GM23338 (cell line): ENCODE data around the gene CHD2. TPM values are rescaled to one million over a fixed set of nuclear protein-coding genes. Genes with fewer than 3 reads are reported as not detected.
A peak's percentile ranks its signal among the peaks of the same experiment; 100 is the strongest.

Experiments used
- ATAC-seq: fragments of 200-7000 bp; cut with Tn5 transposase; 3 replicates; pipeline ENCODE4 v1.9.1; 2020
- DNase-seq: peaks from one replicate; pipeline ENCODE4 v3.0.0-alpha.2; 2015; ENCODE audit warnings: low spot score
- H2AFZ ChIP-seq: fragments of 200-600 bp; sonication (generic); 2 replicates; pipeline ENCODE4 v1.8.0; 2016; ENCODE audit warnings: antibody characterized with exemption, mild to moderate bottlenecking, moderate library complexity
- H3F3A ChIP-seq: fragments of 200-600 bp; sonication (generic); replicated peaks from 2 replicates; pipeline ENCODE4 v1.8.0; 2017; ENCODE audit warnings: antibody characterized with exemption, mixed run types, low read depth
- H3K27ac ChIP-seq: fragments of 200-600 bp; sonication (generic); 2 replicates; pipeline ENCODE4 v1.6.1; 2016; ENCODE audit warnings: low read depth
- H3K27me3 ChIP-seq: fragments of 200-600 bp; sonication (generic); 2 replicates; pipeline ENCODE4 v1.8.0; 2016; ENCODE audit warnings: mild to moderate bottlenecking, mixed run types, moderate library complexity; ENCODE audit not compliant: insufficient read depth
- H3K36me3 ChIP-seq: fragments of 200-600 bp; sonication (generic); 2 replicates; pipeline ENCODE4 v1.8.0; 2016; ENCODE audit warnings: mild to moderate bottlenecking; ENCODE audit not compliant: insufficient read depth
- H3K4me1 ChIP-seq: fragments of 200-600 bp; sonication (generic); 2 replicates; pipeline ENCODE4 v1.8.0; 2016; ENCODE audit warnings: mild to moderate bottlenecking, moderate library complexity; ENCODE audit not compliant: insufficient read depth
- H3K4me2 ChIP-seq: fragments of 200-600 bp; sonication (generic); 2 replicates; pipeline ENCODE4 v1.7.1; 2017; ENCODE audit warnings: mixed run types
- H3K4me3 ChIP-seq: fragments of 200-600 bp; sonication (generic); 2 replicates; pipeline ENCODE4 v1.6.1; 2016; ENCODE audit warnings: mixed run types
- H3K79me2 ChIP-seq: fragments of 200-600 bp; sonication (generic); replicated peaks from 2 replicates; pipeline ENCODE4 v1.8.0; 2017; ENCODE audit warnings: mild to moderate bottlenecking; ENCODE audit not compliant: insufficient read depth
- H3K9me2 ChIP-seq: fragments of 200-600 bp; sonication (generic); 2 replicates; pipeline ENCODE4 v1.8.0; 2017; ENCODE audit not compliant: insufficient read depth
- H4K20me1 ChIP-seq: fragments of 200-600 bp; sonication (generic); replicated peaks from 2 replicates; pipeline ENCODE4 v1.8.0; 2017; ENCODE audit warnings: mild to moderate bottlenecking; ENCODE audit not compliant: insufficient read depth
- H3K27ac Mint-ChIP-seq: 2 replicates; pipeline ENCODE4 v1.8.0; 2020; ENCODE audit warnings: inconsistent platforms, mild to moderate bottlenecking, moderate library complexity, mixed read lengths
- H3K27me3 Mint-ChIP-seq: 3 replicates; pipeline ENCODE4 v1.8.0; 2022; ENCODE audit warnings: low read depth, mild to moderate bottlenecking, moderate library complexity, mixed read lengths, inconsistent platforms; ENCODE audit not compliant: insufficient read depth, poor library complexity
- H3K36me3 Mint-ChIP-seq: 3 replicates; pipeline ENCODE4 v1.8.0; 2021; ENCODE audit warnings: low read depth, mild to moderate bottlenecking, inconsistent platforms, moderate library complexity, mixed read lengths
- H3K4me1 Mint-ChIP-seq: 3 replicates; pipeline ENCODE4 v1.8.0; 2020; ENCODE audit warnings: mild to moderate bottlenecking, inconsistent platforms, mixed read lengths
- H3K4me3 Mint-ChIP-seq: 3 replicates; pipeline ENCODE4 v1.8.0; 2021; ENCODE audit warnings: moderate library complexity, mild to moderate bottlenecking, inconsistent platforms, mixed read lengths
- H3K9me3 Mint-ChIP-seq: 3 replicates; pipeline ENCODE4 v1.8.0; 2020; ENCODE audit warnings: moderate library complexity, mild to moderate bottlenecking, inconsistent platforms, mixed read lengths
- EZH2phosphoT487 ChIP-seq: fragments of 200-600 bp; sonication (generic); IDR thresholded peaks from one replicate; pipeline ENCODE4 v1.8.1; 2018; ENCODE audit warnings: antibody characterized with exemption; ENCODE audit not compliant: unreplicated experiment
- JUNB ChIP-seq: IDR thresholded peaks from one replicate; pipeline ENCODE4 v1.6.1; 2016; ENCODE audit warnings: antibody characterized with exemption; ENCODE audit not compliant: unreplicated experiment
- ZNF114 ChIP-seq: fragments of 250-450 bp; sonication (Bioruptor Pico); IDR thresholded peaks from 2 replicates; pipeline ENCODE4 v1.5.0; 2020; ENCODE audit warnings: mild to moderate bottlenecking, moderate library complexity
- polyA plus RNA-seq: library from polyadenylated mRNA; unstranded; fragments of >200 nt; fragmentation: Nextera tagmentation; extraction: Ambion mirVana; gene quantifications from 2 replicates; pipeline ENCODE4 v1.2.1, GENCODE V29; 2016
- total RNA-seq: library from RNA; depleted of rRNA; stranded (reverse); fragments of >200 nt; shearing (Covaris generic); gene quantifications from 2 replicates; pipeline ENCODE4 v1.2.3, GENCODE V29; 2014
- TF ChIP-seq, protein P1 (sequence below), 2 experiments: fragments of 200-600 bp in 1 of 2; sonication (generic) in 1 of 2; conservative IDR thresholded peaks; 2 replicates each; pipeline versions ENCODE4 v1.5.1 to v1.6.1; 2016 to 2017; ENCODE audit warnings: antibody characterized with exemption in 2 of 2, low read depth in 2 of 2, mild to moderate bottlenecking in 2 of 2, moderate library complexity in 1 of 2

The CHD2 gene
- total and polyA plus RNA-seq, 2 experiments from 2014 or later, result 119 to 130 TPM

DNA sequence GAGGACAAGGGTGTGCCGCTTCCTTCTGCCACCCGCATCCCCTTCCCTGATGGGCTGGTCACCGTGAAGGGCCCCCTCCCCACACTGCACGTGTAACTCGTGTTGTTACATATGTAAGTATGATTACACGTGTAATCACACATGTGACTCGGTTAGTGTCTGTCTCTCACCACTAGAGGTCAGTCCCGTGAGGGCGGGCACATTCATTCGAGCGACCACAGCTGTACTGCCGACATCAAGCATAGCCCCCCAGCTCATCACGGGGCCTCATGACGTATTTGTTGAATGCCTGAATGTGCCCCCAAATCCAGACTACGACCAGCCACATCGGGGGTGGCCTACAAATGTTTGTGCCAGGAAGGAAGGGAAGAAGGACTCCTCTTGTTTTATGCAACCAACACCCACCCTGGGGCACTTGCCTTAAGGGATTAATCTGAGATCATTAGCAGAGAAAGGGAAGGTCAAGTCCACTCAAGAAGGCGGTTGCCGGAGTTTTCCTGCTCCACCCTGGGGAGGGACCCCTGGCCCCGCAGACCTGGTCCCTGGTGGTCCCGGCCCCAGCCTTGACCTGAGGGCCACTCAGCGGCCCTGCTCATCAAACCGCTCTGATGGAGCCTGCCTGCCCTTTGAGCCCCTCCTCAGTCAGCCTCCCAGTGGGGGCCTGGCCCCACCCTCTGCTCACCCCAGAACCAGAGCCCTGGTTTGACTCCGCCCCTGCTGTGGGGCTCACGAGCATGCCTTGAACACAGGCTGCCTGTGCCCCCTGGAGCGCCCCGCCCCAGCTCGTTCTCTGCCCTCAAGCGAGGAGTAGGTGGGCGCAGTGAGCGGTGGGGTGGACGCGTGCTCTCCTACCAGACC is 136.1 kb downstream of the CHD2 start:
- H3K4me3 ChIP-seq, result no peak overlapping the region
- H3K79me2 ChIP-seq, result no peaks in the 10 kb centered on the region
- no peak overlapping the region for H3K4me2 ChIP-seq
- Mint-ChIP-seq H3K27ac (no peak overlapping the region; the same call in 1 of the 2 replicates), H3K4me3 (no peak overlapping the region), H3K27me3 (peaks cover 14% of the 10 kb centered on the region), H3K36me3 (peaks cover 18% of the 10 kb centered on the region; the same call in 2 of the 3 replicates), H3K9me3 (peaks cover 12% of the 10 kb centered on the region), H3K4me1 (peaks cover 10% of the 10 kb centered on the region)
- ATAC-seq (peak; percentile 49), DNase-seq (peak; percentile 69)
- no peaks in the 10 kb centered on the region for H3K36me3 ChIP-seq
- H3F3A ChIP-seq, result no peaks in the 10 kb centered on the region
- H3K9me2 ChIP-seq, result no peaks in the 10 kb centered on the region
- H4K20me1 ChIP-seq, result peaks cover 3% of the 10 kb centered on the region; the same call in 1 of the 2 replicates
- no peak overlapping the region for H2AFZ ChIP-seq
- H3K27me3 ChIP-seq, result no peaks in the 10 kb centered on the region
- no peaks in the 10 kb centered on the region for H3K4me1 ChIP-seq
- H3K27ac ChIP-seq, result no peak overlapping the region
- TF ChIP-seq JUNB (no peak), ZNF114 (CRISPR knock-in tag) (no peak)
- TF ChIP-seq, protein P1, sequence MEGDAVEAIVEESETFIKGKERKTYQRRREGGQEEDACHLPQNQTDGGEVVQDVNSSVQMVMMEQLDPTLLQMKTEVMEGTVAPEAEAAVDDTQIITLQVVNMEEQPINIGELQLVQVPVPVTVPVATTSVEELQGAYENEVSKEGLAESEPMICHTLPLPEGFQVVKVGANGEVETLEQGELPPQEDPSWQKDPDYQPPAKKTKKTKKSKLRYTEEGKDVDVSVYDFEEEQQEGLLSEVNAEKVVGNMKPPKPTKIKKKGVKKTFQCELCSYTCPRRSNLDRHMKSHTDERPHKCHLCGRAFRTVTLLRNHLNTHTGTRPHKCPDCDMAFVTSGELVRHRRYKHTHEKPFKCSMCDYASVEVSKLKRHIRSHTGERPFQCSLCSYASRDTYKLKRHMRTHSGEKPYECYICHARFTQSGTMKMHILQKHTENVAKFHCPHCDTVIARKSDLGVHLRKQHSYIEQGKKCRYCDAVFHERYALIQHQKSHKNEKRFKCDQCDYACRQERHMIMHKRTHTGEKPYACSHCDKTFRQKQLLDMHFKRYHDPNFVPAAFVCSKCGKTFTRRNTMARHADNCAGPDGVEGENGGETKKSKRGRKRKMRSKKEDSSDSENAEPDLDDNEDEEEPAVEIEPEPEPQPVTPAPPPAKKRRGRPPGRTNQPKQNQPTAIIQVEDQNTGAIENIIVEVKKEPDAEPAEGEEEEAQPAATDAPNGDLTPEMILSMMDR (conservative IDR thresholded peaks at IDR 0.05; ENCODE audit: low read depth in 2 of 2), result peak; percentile 75 to 82

DNA sequence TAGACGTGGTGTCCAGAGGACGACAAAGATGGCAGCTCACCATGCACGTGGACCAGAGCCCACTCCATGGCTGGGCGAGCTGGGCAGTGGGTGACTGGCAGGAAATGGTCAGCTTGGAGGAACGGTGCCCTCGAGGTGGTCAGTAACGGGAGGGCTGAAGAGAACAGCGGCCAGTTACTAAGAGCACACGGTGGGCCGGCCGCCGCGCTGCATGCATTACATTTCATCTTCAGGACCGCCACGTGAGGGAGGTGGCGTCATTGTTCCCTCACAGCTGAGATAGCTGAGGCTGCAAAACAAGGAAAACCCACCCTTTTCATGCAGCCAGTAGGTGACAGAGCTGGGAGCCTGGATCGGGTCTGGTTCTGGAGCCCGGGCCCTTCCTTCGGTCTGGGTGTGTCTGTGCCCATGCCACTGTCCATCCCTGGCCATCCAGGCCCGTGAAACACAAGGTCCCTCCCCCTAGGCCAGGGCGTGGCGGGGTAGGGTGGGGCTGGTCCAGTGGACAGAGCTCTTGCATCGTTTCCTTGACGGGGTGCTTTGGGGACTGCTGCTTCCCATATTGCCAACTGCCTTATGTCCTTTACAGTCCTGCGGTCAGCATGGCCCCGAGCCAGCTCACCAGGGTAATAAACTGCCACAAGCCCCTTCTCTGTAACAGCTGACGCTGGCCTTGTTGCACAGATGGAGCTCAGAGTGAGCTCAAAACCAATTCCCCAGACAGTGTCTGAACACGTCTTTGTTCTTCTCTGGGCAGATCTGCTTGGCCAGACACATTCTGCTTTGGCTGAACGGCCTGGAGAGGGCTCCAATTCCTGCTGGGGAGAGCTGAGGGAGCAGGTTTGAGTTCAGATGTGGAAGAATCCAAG is 137.1 kb downstream of the CHD2 start:
- Mint-ChIP-seq H3K36me3 (peaks cover 14% of the 10 kb centered on the region; the same call in 2 of the 3 replicates), H3K4me3 (no peak overlapping the region), H3K27ac (peak overlapping the region; percentile 42; the same call in 1 of the 2 replicates), H3K9me3 (peaks cover 7% of the 10 kb centered on the region), H3K4me1 (peaks cover 7% of the 10 kb centered on the region; the same call in 2 of the 3 replicates), H3K27me3 (peaks cover 15% of the 10 kb centered on the region)
- Histone ChIP-seq H2AFZ (no peak overlapping the region), H3K27ac (no peak overlapping the region), H3K36me3 (no peaks in the 10 kb centered on the region), H3K4me2 (no peak overlapping the region), H4K20me1 (peaks cover 6% of the 10 kb centered on the region; the same call in 1 of the 2 replicates), H3K79me2 (no peaks in the 10 kb centered on the region), H3K27me3 (no peaks in the 10 kb centered on the region), H3K4me3 (no peak overlapping the region), H3K4me1 (no peaks in the 10 kb centered on the region), H3K9me2 (no peaks in the 10 kb centered on the region), H3F3A (no peaks in the 10 kb centered on the region)
- ATAC-seq (no peak; the same call in 2 of the 3 replicates), DNase-seq (no peak)
- TF ChIP-seq JUNB (no peak), EZH2phosphoT487 (no peak)
- TF ChIP-seq, protein P1 (conservative IDR thresholded peaks at IDR 0.05; ENCODE audit: low read depth in 2 of 2), result peak in 1 of 2 experiments; percentile 43; a peak in 2 of 4 replicates
